GM18502 (cell line): ENCODE measurements around the gene RIPOR3.
"Not testable (repeated sequence)": the region's sequence is repeated elsewhere in the genome, so short reads cannot be mapped to it uniquely, and the experiment has no call there.

Experiments
- ATAC-seq: cut with Tn5 transposase; IDR thresholded peaks from one replicate; pipeline ENCODE4 v1.9.1; 2021; ENCODE audit warnings: mild to moderate bottlenecking; ENCODE audit not compliant: unreplicated experiment, poor library complexity

RIPOR3 gene

DNA sequence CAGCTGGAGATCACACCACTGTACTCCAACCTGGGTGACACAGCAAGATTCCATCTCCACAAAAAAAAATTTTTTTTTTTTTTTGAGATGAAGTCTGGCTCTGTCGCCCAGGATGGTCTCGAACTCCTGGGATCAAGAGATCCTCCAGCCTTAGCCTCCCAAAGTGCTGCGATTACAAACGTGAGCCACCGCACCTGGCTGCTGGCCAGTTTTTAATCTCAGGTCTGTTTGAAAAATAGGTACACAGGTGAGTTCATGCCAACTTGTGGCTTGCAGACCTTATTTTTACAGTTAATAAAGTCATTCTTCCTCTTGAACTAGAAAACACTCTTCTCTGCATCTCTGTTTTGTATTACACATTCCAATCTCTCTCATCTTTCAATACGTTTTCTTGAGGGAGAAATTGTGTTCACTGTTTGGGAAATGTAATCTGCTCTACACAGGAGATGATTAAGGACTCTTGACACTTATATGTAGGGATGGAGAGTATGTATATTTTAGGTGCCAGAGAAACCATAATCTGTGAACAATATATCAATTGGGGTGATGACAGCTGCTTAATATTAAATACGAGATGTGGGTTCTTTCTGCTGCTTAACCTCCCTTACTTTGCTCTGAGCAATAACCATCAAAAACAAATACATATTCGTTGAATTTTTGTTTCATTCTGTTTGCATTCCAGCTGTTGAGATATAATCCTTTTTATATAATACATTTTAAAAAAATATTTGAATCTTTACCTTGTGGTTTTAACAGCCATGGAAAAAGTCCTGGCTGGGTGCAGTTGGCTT is 17.7 kb upstream of the RIPOR3 start:
- ATAC-seq, result no peak

DNA sequence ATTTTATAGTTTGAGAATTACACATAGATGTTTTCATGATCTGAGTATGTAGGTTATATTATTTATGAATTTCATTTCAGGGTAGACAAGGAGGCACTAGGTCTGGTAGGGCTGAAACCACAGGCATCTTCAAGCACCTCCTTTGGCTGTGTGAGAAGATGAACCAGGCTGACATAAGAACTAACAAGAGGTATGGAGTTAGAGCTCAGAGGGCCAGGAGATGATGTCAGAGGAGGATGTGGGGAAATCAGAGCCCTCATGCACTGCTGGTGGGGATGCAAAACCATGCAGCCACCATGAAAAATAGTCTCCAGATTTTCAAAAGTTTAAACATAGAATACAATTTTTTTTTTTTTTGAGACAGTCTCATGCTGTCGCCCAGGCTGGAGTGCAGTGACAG is 13.6 kb upstream of the RIPOR3 start:
- ATAC-seq, result no peak

DNA sequence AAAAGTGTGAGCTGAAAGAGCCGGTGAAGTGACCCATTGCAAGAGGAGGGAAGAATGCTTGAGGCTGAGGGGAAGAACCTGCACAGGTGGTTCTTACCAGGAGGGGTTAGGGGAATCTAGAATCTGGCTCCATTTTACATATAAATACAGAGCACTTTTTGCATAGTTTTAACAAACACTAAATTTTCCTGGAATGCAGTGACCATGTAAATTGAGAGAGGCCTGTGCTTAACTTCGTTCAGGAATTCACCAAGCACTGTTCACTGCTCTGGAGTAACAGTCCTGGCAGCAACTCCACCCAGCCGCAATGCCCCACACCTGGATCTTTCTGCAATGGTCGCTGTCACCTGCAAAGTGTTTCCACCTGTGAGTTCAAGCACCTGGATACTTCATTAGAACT is 13.2 kb upstream of the RIPOR3 start:
- ATAC-seq, result no peak

DNA sequence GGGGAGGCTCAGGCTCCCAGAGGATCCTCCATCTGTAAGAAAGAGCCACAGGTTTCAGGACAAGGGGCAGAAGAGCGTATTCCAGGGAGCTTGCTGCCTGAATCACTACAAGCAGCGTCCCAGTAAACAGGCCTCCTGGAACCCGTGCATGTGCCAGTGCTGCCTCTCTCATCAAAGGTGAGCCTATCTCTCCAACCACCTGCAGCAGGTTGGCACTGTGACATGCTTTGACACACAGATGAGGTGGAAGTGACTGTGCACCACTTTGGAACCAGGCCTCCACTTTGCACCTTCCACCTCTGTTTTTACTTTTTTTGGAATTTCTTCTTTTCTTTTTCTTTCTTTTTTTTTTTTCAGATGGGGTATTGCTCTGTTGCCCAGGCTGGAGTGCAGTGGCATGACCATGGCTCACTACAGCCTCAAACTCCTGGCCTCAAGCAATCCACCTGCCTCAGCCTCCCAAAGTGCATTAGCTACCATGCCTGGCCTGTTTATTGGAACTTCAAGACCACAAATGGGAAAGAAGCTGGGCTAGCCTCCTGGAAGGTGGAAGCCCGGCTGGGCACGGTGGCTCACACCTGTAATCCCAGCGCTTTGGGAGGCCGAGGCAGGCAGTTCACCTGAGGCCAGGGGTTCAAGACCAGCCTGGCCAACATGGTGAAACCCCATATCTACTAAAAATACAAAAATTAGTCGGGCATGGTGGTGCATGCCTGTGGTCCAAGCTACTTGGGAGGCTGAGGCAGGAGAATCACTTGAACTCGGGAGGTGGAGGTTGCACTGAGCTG is 12.5 kb upstream of the RIPOR3 start:
- ATAC-seq, result not testable (repeated sequence)

DNA sequence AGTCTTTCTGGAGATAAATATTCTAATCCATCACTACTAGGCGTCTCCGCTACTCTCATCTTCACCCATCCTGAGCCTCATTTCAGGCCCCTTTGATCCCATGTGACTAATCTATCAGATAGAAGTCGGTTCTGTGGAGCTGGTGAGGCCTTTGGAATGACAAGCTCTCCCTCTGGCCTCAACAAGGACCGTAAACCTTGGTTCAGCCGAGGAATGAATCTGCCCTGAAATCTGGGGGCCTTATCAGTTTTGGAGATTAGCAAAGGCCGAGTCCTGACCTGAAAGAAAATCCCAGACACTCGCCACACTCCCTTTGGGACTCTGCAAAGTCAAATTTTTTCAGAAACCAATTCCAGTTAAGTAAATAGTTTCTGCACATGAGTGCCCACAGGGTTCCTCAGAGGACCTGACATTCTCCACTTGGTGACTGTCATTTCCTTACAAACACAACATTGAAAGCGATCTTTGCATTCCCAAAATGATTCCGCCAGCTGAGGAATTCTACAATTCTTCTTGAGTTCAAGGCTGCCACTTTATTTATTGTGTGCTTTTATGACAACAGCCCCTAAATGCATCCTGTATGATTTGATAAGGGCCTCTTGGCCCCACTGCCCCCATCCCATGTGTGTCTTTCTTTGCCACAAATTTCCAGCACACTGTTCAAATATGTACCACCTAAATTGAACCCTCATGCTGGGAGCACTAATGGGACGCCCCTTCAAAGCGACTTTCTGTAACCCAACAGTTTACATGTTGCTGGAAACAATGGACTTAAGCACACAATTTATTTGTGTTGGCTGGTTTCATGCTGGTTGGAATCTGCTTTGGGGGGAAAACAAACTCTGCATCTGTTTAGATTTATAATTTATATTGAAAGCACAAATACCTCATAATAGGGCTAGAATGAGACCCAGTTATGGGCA is 10.0 kb upstream of the RIPOR3 start:
- ATAC-seq, result no peak

DNA sequence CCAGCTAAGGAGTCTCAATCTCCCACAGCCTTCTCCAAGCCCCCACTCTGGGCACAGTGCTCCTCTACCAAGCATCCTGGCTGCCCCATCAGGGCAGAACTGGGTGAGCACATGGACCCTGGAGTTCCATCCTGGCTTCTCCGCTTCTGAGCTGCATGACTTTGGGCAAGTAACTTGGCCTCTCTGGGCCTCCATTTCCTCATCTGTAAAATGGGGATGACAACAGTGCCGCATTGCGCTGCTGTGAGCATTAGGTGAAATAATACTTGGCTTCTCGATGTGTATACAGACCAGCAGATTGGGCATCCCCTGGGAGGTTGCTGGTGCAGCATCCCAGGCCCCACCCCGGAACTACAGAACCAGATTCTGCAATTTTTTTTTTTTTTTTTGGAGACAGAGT is 8.3 kb upstream of the RIPOR3 start:
- ATAC-seq, result no peak

DNA sequence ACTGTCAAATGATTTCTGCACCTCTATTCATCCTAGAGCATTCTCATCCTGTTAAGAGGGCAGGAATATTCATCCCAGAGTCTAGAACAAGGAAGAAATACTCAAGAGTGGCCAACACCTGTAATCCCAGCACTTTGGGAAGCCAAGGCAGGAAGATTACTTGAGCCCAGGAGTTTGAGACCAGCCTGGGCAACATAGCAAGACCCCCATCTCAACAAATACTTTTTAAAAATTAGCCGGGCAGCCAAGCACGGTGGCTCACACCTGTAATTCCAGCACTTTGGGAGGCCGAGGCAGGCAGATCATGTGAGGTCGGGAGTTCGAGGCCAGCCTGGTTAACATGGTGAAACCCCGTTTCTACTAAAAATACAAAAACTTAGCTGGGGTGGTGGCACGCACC is 6.9 kb upstream of the RIPOR3 start:
- ATAC-seq, result not testable (repeated sequence)

DNA sequence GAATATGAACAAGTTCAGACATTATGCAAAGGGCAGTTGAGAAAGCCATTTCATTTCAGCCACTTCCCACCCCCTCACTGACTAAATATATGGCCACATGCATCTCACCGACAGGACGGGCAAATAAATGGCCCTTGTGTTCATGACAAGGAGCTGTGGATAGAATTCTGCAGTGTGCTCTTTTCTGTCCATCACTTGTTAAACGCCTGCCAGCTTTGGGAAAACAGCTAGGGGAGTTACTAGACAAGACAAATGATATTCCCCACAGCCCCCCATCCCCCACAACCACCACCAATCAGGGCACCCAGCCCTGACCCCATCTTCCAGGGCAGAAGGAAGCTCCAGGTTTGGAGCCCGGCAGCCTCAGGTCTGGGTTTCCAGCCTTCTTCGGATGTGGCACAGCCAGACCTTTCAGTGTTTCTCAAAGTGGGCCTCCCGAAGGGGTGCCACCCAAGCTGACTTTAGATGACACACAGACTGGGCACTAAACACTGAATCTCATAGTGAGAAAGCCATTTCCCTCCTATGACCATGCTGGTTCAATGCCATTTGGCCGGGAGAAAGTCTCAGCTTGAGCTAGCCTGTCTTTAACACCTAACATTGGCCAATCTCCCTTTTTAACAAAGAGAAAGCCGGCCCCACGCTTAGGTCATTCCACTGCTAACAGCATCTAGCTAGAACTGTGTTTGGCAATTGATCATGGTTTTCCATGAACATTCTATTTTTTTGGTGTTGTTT is 4.0 kb upstream of the RIPOR3 start:
- ATAC-seq, result no peak

DNA sequence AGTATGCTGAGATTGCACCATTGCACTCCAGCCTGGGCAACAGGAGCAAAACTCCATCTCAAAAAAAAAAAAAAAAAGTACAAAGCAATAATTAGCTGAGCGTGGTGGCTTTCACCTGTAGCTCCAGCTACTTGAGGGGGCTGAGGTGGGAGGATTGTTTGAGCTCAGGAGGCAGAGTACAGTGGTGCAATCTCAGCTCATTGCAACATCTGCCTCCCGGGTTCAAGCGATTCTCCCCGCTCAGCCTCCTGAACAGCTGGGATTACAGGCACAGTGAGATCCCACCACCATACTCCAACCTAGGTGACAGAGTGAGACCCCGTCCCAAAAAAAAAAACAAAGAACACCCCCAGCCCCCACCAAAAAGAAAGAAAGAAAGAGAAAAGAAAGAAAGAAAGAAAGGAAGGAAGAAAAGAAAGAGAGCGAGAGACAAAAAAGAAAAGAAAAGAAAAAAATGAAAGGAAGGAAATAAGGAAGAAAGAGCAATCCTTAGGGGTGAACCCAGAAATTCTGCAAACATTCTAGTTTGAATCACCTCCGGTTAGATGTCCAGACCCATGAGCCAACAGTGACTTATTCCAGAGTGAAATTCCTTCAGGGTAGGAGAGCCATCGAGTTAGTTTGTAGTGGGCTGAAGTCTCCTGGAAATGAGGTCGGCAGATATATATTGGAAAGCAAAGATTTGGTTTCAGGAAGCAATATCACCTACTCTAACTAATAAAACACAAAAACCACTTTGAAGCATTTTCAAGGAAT is 3.2 kb upstream of the RIPOR3 start:
- no peak for ATAC-seq

DNA sequence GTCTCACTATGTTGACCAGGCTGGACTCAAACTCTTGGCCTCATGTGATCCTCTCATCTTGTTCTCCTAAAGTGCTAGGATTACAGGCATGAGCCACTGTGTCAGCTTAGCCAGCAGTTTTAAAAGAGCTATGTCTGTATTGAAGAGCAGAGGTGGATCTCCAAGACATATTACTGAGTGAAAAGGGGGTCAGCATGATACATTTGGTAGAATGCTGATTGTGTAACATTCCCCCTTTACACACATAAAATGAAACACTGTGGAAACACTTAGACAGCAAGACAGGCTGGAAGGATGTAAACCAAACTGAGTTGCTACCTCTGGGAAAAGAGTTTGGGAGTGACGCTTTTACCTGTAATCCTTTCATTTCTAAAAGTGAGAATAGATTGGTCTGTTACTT is 1.7 kb upstream of the RIPOR3 start:
- ATAC-seq, result no peak

DNA sequence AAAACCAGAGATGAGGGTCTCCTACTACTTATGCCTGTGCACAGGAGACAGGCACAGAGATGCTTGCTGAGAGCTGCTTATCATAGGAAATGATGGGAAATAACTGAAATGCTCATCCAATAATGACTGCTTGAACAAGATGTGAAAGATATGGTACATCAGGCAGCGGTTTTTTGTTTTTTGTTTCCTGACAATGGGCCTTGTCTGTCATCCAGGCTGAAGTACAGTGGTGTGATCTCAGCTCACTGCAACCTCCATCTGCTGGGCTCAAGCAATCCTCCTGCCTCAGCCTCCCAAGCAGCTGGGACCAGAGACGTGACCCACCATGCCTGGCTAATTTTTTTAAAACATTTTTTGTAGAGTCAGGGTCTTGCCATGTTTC is 1.2 kb upstream of the RIPOR3 start:
- ATAC-seq, result no peak

DNA sequence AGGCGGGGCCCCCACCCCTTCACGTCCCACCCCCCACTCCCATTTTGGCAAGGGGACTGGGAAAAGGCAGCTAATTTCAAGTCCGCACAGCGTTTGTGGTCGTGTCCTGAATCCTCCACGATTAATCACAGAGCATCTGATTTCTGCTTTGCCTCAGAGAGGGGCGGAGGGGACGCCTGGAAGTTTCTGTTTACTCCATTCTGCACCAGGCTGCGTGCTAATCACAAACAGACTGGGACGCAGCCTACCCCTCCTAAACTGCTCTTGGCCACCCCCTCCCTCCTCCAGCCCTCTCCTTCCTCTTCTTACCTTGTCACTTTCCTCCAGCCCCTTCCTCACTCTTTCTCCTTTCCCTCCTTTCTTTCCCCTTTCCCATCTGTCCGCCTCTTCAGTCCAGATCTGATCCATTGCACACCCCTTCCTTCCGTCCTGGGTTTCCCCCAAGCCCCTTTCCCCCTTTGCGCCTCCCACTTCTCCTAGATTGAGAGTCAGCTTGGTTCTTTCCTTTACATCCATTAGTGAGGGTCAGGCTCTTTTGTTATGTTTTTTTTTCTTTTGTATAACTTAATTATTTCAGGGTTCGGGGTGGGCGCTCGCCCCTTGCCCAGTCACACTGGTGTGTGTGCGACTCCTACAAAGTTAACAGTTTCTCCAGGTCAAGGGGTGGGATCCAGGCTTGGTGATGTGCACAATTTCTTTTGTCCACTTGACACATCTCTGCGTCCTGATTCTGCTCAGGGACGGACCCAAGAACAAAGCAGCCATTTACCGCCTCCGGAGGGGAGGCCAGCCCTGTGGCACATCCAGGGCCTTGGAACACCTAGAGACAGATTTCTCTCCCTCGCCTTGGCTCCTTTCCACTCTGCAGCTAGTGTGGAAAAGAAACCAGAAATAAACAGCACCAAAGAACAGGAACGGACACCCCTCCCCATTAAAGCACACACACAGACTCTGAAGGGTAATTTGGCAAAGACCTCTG is 520 bp upstream of the RIPOR3 start:
- no peak for ATAC-seq

DNA sequence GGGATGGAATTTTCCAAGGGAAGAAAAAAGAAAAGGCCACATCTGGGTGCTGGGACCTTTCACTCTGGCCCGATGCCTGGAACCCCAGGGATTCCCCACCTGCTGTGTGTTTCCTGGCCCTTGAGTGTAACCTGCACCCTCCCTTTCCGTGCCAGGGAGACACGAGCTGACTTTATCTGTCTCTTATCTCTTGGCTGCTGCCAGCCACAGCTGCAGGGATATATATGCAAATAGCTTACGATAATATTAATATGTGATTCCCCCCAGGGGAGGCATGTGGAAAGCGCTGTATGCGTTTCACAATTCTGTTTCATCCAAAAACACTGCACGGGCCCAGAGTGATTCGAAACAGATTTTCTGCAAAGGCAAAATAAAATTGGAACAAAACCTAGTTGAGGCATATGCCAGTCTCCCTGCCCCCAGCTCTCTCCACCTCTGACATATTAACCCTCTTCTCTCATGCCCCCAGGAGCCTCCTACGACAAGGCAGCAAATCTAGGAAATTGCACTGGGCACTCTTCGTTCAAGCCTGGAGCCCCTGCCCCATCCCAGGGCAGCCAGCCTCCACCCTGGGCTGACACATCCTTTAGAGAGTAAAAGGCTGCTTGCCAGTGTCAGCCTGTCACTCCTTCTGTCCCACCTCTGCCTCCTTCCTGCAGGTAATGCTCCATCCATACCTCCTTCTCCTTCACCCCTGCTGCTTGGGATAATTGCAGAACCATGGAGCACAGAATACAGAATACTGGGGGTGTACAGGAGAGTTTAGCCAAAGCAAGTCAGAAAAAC is 1.3 kb downstream of the RIPOR3 start:
- ATAC-seq, result no peak

DNA sequence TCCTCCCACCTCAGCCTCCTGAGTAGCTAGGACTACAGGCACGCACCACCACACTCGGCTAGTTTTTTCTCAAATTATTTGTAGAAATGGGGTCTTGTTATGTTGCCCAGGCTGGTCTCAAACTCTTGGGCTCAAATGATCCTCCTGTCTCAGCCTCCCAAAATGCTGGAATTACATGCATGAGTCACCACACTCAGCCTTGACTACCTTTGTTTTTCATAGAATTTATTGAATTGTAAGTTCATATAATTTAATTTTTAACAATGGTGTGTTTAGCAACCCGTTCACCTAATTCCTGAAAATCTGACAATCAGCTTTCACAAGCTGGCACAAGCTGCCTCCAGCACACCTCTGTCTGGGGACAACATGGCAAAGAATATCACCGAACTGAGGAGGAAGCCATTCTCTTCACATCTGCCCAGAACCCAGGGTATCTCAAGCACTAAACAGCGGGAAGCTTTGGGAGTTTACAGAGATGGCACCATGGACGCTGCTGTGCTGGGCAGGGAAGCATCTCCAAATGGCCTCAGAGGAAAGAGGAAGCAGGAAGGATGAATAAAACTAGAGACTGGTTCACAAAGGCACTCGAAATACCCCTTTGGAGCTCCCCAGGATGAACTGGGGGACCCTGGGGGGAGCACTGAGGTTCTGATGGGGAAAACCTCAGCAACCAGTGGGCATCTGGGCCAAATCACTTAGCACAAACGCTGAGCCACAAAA is 2.9 kb downstream of the RIPOR3 start:
- ATAC-seq, result no peak

DNA sequence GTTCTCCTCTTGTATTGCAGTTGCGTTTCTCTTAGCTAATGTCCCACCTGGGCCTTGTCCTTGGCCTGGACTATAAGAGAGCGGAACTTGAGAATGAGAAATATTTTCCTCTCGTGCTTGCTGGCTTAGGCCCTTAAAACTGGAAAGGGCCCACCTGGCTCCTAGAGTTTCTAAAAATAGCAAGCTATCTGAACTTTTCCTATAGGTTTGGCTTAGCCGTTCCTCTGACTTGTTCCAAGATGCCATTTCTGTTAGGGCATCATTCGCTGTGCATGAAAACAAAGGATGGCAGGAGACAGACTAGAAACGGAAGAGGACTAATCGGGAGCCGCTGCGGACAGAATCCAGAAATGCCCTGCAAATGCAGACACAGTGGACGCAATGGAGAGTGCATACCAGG is 4.5 kb downstream of the RIPOR3 start:
- ATAC-seq, result no peak

DNA sequence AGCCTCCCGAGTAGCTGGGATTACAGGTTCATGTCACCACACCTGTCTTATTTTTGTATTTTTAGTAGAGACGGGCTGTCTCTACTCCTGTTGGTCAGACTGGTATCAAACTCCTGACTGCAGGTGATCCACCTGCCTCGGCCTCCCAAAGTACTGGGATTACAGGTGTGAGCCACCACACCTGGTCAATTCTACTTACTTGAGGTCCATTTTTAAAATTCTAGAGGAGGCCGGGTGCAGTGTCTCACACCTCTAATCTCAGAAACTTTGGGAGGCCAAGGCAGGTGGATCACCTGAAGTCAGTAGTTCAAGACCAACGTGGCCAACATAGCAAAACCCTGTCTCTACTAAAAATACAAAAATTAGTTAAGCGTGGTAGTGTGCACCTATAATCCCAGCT is 7.8 kb downstream of the RIPOR3 start:
- ATAC-seq, result no peak

DNA sequence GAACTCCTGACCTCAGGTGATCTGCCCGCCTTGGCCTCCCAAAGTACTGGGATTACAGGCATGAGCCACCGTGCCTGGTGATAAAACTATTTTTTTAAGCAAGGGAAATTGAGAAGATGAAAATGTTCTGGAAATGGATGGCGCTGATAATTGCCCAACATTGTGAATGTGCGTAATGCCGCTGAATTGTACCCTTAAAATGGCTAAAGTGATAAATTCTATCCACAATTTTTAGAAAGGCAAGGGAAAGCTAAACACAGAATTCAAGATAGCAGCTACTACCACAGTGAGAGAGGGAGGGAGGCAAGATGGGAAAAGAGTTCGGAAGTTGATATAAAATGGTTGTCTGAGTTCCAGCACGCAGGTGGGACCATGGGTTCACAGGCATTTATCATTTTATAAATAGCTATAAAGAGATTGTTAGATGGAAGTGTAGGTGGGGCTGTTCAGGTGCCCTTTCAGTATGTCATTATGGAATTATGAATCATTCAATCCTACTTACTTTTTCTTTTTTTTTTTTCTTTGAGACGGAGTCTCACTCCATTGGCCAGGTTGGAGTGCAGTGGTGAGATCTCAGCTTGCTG is 8.3 kb downstream of the RIPOR3 start:
- ATAC-seq, result no peak
